Activated CD8-positive, alpha-beta T cell treated with anti-CD3 and anti-CD28 coated beads for 36 hours (primary cell): Measurements from ENCODE around the gene ANKRD6. TPM values are rescaled to one million over a fixed set of nuclear protein-coding genes. Genes with fewer than 3 reads are reported as not detected.

Experiments used
- ATAC-seq: fragments of 200-7000 bp; cut with Tn5 transposase; one replicate; pipeline ENCODE4 v1.10.0; 2021; ENCODE audit warnings: mild to moderate bottlenecking, moderate library complexity
- CTCF ChIA-PET: fragments of 350-600 bp; sonication (Branson Sonifier 250); formaldehyde crosslinking; loops from one replicate; lab custom pipeline; 2021; ENCODE audit warnings: antibody characterized with exemption; lab: Charles Lee
- POLR2A ChIA-PET: fragments of 350-600 bp; sonication (Branson Sonifier 250); formaldehyde crosslinking; loops from one replicate; lab custom pipeline; 2021; ENCODE audit warnings: antibody characterized with exemption; lab: Charles Lee
- DNase-seq: peaks from one replicate; pipeline ENCODE4 v3.0.0-alpha.2; 2020
- H3K27ac Mint-ChIP-seq: one replicate; pipeline ENCODE4 v1.8.0; 2021; ENCODE audit warnings: mild to moderate bottlenecking, mixed read lengths
- H3K27me3 Mint-ChIP-seq: one replicate; pipeline ENCODE4 v1.8.0; 2021; ENCODE audit warnings: mixed read lengths
- H3K36me3 Mint-ChIP-seq: one replicate; pipeline ENCODE4 v1.8.0; 2021; ENCODE audit warnings: low read depth, mixed read lengths
- H3K4me1 Mint-ChIP-seq: one replicate; pipeline ENCODE4 v1.8.0; 2021; ENCODE audit warnings: low read depth, mixed read lengths
- H3K4me3 Mint-ChIP-seq: one replicate; pipeline ENCODE4 v1.8.0; 2021; ENCODE audit warnings: mild to moderate bottlenecking, moderate library complexity, mixed read lengths
- H3K9me3 Mint-ChIP-seq: one replicate; pipeline ENCODE4 v1.8.0; 2021; ENCODE audit warnings: mixed read lengths
- CTCF ChIP-seq: fragments of 200-600 bp; IDR thresholded peaks from one replicate; pipeline ENCODE4 v1.8.0; 2022; ENCODE audit warnings: antibody characterized with exemption, mild to moderate bottlenecking
- intact Hi-C: fragments of 100-400 bp; cut with micrococcal nuclease; formaldehyde crosslinking; loops from one replicate; pipeline ENCODE4 v1.10.0; 2022
- total RNA-seq, 2 experiments: library from RNA; stranded (reverse); gene quantifications; one replicate each; pipeline ENCODE4 v1.2.3, GENCODE V29; 2021

Gene ANKRD6
- total RNA-seq, 2 experiments from 2014 or later = 3.5 to 4.9 TPM

- POLR2A ChIA-PET = interaction anchor here (1.0 kb wide), 1 partner anchor 92 kb away, joined by 3 read pairs; no protein-coding TSS in a partner anchor
- Mint-ChIP-seq H3K4me1 (no peaks in the 10 kb centered on the region), H3K27me3 (no peaks in the 10 kb centered on the region), H3K27ac (no peak overlapping the region), H3K9me3 (no peaks in the 10 kb centered on the region), H3K4me3 (no peak overlapping the region), H3K36me3 (peaks cover 61% of the 10 kb centered on the region)
- no peak for TF ChIP-seq CTCF
- ATAC-seq (no peak), DNase-seq (no peak)
- intact Hi-C loops = no loop called here
- CTCF ChIA-PET = no interaction called here
Measured at GRCh38 chr6:89680150-89680549, 247.2 kb downstream of the ANKRD6 start.

DNA sequence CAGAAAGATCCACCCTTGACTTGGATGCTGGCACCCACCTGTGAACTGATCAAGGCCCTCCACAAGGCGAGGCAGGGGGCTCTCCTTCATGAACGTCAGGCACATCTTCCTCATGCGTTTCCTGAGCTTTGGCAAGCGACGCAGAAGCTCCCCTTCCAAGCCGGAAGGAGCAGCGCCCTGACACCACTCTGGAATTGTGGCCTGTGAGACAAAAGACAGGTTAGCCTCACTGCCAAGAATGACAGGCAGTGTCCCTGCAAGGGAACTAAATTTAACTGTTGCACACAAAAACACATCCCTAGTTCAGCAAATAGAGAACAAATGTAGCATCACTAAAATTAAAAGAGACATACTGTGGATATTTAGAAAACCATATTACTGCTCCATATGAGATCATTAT is 247.6 kb downstream of the ANKRD6 start:
- CTCF ChIA-PET = no interaction called here
- Mint-ChIP-seq H3K9me3 (no peaks in the 10 kb centered on the region), H3K27me3 (no peaks in the 10 kb centered on the region), H3K4me1 (no peaks in the 10 kb centered on the region), H3K36me3 (peaks cover 61% of the 10 kb centered on the region), H3K4me3 (no peak overlapping the region), H3K27ac (no peak overlapping the region)
- ATAC-seq (no peak), DNase-seq (no peak)
- intact Hi-C loops = no loop called here
- TF ChIP-seq CTCF = no peak
- POLR2A ChIA-PET = interaction anchor here (1.0 kb wide), 1 partner anchor 91 kb away, joined by 3 read pairs; no protein-coding TSS in a partner anchor

- intact Hi-C loops = no loop called here
- ChIA-PET CTCF (no interaction called here), POLR2A (interaction anchor here (1.2 kb wide), 1 partner anchor 9 kb away, joined by 3 read pairs; no protein-coding TSS in a partner anchor)
- H3K4me3 Mint-ChIP-seq = no peak overlapping the region
- ATAC-seq = no peak
- TF ChIP-seq CTCF = no peak
- no peaks in the 10 kb centered on the region for H3K27me3 Mint-ChIP-seq
- peaks cover 63% of the 10 kb centered on the region for H3K36me3 Mint-ChIP-seq
- no peaks in the 10 kb centered on the region for H3K4me1 Mint-ChIP-seq
- DNase-seq = no peak
- H3K27ac Mint-ChIP-seq = no peak overlapping the region
- H3K9me3 Mint-ChIP-seq = no peaks in the 10 kb centered on the region
Measured at GRCh38 chr6:89681983-89682564, 249.1 kb downstream of the ANKRD6 start.

DNA sequence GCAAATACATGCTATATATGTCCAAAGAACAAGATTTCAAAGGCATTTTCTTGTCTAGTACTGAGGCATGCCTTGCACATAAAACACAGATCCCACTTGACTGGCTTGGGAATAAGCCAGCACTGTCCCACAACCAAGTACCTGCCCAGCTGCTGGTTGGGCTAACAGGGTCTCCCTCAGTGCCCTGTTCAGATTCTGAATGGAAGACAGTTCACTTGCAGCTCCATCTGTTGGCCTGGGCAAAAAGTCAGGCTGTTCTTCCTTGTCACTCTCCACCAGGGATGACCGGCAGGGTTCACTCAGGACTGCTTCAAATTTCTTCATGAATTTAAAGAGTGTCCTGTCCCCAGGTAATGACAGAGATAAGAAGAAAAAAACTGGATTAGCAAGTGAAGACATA is 250.0 kb downstream of the ANKRD6 start:
- Mint-ChIP-seq H3K9me3 (no peaks in the 10 kb centered on the region), H3K36me3 (peaks cover 65% of the 10 kb centered on the region), H3K27ac (no peak overlapping the region), H3K4me1 (no peaks in the 10 kb centered on the region), H3K27me3 (no peaks in the 10 kb centered on the region), H3K4me3 (no peak overlapping the region)
- DNase-seq (no peak), ATAC-seq (no peak)
- ChIA-PET CTCF (no interaction called here), POLR2A (no interaction called here)
- no peak for TF ChIP-seq CTCF
- intact Hi-C loops = no loop called here

Other genes starting within 250 kb of the ANKRD6 start
- not detected for gene GABRR1, start 215.8 kb upstream of the ANKRD6 start, total RNA-seq
- under 1 TPM; 0.20 to 0.40 TPM for gene GABRR2, start 117.9 kb upstream of the ANKRD6 start, total RNA-seq
- gene UBE2J1, start 80.4 kb upstream of the ANKRD6 start, total RNA-seq = 10 to 100 TPM; 23.2 to 24.6 TPM
- gene RRAGD, start 20.9 kb upstream of the ANKRD6 start, total RNA-seq = 10 to 100 TPM; 19.7 to 22.1 TPM
- 10 to 100 TPM; 23.6 to 23.7 TPM for gene LYRM2, start 205.6 kb downstream of the ANKRD6 start, total RNA-seq